B cell (primary cell): Measurements from ENCODE around the gene ADAMTSL4. TPM values are rescaled to one million over a fixed set of nuclear protein-coding genes. Genes with fewer than 3 reads are reported as not detected.

Experiments
- ATAC-seq: fragments of 200-7000 bp; cut with Tn5 transposase; one replicate; pipeline ENCODE4 v1.10.0; 2021; ENCODE audit warnings: low read depth, mild to moderate bottlenecking, moderate number of reproducible peaks, moderate library complexity
- CTCF ChIA-PET: fragments of 350-600 bp; sonication (Branson Sonifier 250); formaldehyde crosslinking; loops from one replicate; lab custom pipeline; 2021; ENCODE audit warnings: antibody characterized with exemption, inconsistent platforms; lab: Charles Lee
- POLR2A ChIA-PET: fragments of 350-600 bp; sonication (Branson Sonifier 250); formaldehyde crosslinking; loops from one replicate; lab custom pipeline; 2021; ENCODE audit warnings: antibody characterized with exemption; lab: Charles Lee
- DNase-seq: peaks from one replicate; pipeline ENCODE4 v3.0.0; 2013
- H2AFZ ChIP-seq: 2 replicates; pipeline ENCODE4 v1.6.1; 2012; ENCODE audit warnings: mild to moderate bottlenecking, low read depth, low read length; ENCODE audit not compliant: insufficient read depth, poor library complexity, severe bottlenecking
- H3K27ac ChIP-seq, 2 donors: 1 replicate in 1 of 2; 2 replicates in 1 of 2; pipeline ENCODE4 v1.5.1; 2012 to 2013; ENCODE audit warnings: low read length in 2 of 2, mild to moderate bottlenecking in 2 of 2, moderate library complexity in 1 of 2
- H3K27me3 ChIP-seq, 4 experiments: fragments of 200-600 bp in 1 of 4; sonication (generic) in 1 of 4; replicated peaks in 1 of 4; 1 replicate in 2 of 4; 2 replicates in 2 of 4; pipeline versions ENCODE4 v1.6.1 to v1.7.0; 2013 to 2016; ENCODE audit warnings: low read length in 3 of 4, mild to moderate bottlenecking in 2 of 4, mixed read lengths in 1 of 4, moderate library complexity in 1 of 4; ENCODE audit not compliant: insufficient read depth in 4 of 4, control insufficient read depth in 3 of 4; ENCODE audit errors: control extremely low read depth in 1 of 4
- H3K36me3 ChIP-seq, 2 experiments: replicated peaks in 1 of 2; 1 replicate in 1 of 2; 2 replicates in 1 of 2; pipeline versions ENCODE4 v1.6.1 to v1.7.1; 2013; ENCODE audit warnings: low read length in 1 of 2; ENCODE audit not compliant: insufficient read depth in 2 of 2, control insufficient read depth in 1 of 2; ENCODE audit errors: control extremely low read depth in 1 of 2, extremely low read depth in 1 of 2
- H3K4me1 ChIP-seq, 2 donors: fragments of 200-600 bp in 1 of 2; sonication (generic) in 1 of 2; 1 replicate in 1 of 2; 2 replicates in 1 of 2; pipeline versions ENCODE4 v1.5.1 to v1.6.1; 2013 to 2017; ENCODE audit warnings: low read length in 2 of 2; ENCODE audit not compliant: control insufficient read depth in 2 of 2, insufficient read depth in 2 of 2
- H3K4me2 ChIP-seq: replicated peaks from 2 replicates; pipeline ENCODE3; 2012; ENCODE audit warnings: mild to moderate bottlenecking, low read depth, low read length; ENCODE audit not compliant: poor library complexity, severe bottlenecking
- H3K4me3 ChIP-seq, 5 experiments: fragments of 200-600 bp in 1 of 5; sonication (generic) in 1 of 5; 1 replicate in 3 of 5; 2 replicates in 2 of 5; pipeline versions ENCODE4 v1.5.1 to v1.7.0; 2011 to 2016; ENCODE audit warnings: low read length in 4 of 5, mild to moderate bottlenecking in 4 of 5, low read depth in 2 of 5, control low read depth in 1 of 5, moderate library complexity in 1 of 5; ENCODE audit not compliant: insufficient read depth in 1 of 5; ENCODE audit errors: control extremely low read depth in 1 of 5, extremely low read depth in 1 of 5
- H3K79me2 ChIP-seq: fragments of 200-600 bp; sonication (generic); one replicate; pipeline ENCODE4 v1.6.0; 2016; ENCODE audit warnings: low read length; ENCODE audit not compliant: control insufficient read depth, insufficient read depth
- H3K9ac ChIP-seq: fragments of 200-600 bp; sonication (generic); 2 replicates; pipeline ENCODE4 v1.6.1; 2017; ENCODE audit warnings: mild to moderate bottlenecking, low read length, moderate library complexity
- H3K9me3 ChIP-seq, 3 donors: one replicate each; pipeline versions ENCODE4 v1.6.1 to v1.7.1; 2013; ENCODE audit warnings: low read length in 2 of 3; ENCODE audit not compliant: control insufficient read depth in 2 of 3, insufficient read depth in 1 of 3; ENCODE audit errors: control extremely low read depth in 1 of 3
- H4K20me1 ChIP-seq: 2 replicates; pipeline ENCODE4 v1.6.0; 2012; ENCODE audit warnings: mild to moderate bottlenecking, low read length; ENCODE audit not compliant: insufficient read depth, control insufficient read depth, poor library complexity, severe bottlenecking
- H3K27ac Mint-ChIP-seq: one replicate; pipeline ENCODE4 v1.8.0; 2021; ENCODE audit warnings: mixed read lengths
- H3K27me3 Mint-ChIP-seq: one replicate; pipeline ENCODE4 v1.8.0; 2021; ENCODE audit warnings: mixed read lengths
- H3K4me1 Mint-ChIP-seq: one replicate; pipeline ENCODE4 v1.8.0; 2021; ENCODE audit warnings: mixed read lengths
- H3K4me3 Mint-ChIP-seq: one replicate; pipeline ENCODE4 v1.8.0; 2021; ENCODE audit warnings: mixed read lengths
- H3K9me3 Mint-ChIP-seq: one replicate; pipeline ENCODE4 v1.8.0; 2022; ENCODE audit warnings: mixed read lengths; ENCODE audit not compliant: insufficient read depth
- CTCF ChIP-seq: fragments of 200-600 bp; IDR thresholded peaks from one replicate; pipeline ENCODE4 v1.8.0; 2022; ENCODE audit warnings: antibody characterized with exemption, mild to moderate bottlenecking
- EZH2 ChIP-seq: IDR thresholded peaks from 2 replicates; pipeline ENCODE4 v1.6.1; 2012; ENCODE audit warnings: borderline replicate concordance, low read depth, mild to moderate bottlenecking, moderate library complexity, low read length; ENCODE audit not compliant: insufficient read depth, poor library complexity, severe bottlenecking
- WGBS: methylation state at CpG from one replicate; pipeline ENCODE4 v1.1.5; 2013; ENCODE audit warnings: missing lambda C conversion rate; ENCODE audit not compliant: insufficient coverage; 5-methylcytosine and 5-hydroxymethylcytosine counted together
- intact Hi-C: fragments of 100-400 bp; cut with micrococcal nuclease; formaldehyde crosslinking; loops from one replicate; pipeline ENCODE4 v1.10.0; 2022
- polyA plus RNA-seq: library from polyadenylated mRNA; depleted of rRNA; stranded (reverse); fragments of >200 nt; gene quantifications from 2 replicates; pipeline ENCODE4 v1.2.3, GENCODE V29; 2012
- total RNA-seq, 2 donors: library from RNA; stranded (reverse); fragments of 120-200 nt in 1 of 2; gene quantifications; 1 replicate in 1 of 2; 2 replicates in 1 of 2; pipeline versions ENCODE4 v1.2.3 to v1.2.4, GENCODE V29; 2013 to 2022

Gene ADAMTSL4
- total and polyA plus RNA-seq, 2 donors (not counting 1 experiment from before 2014, with no cell fraction given), result 0.70 TPM; not detected in 1

DNA sequence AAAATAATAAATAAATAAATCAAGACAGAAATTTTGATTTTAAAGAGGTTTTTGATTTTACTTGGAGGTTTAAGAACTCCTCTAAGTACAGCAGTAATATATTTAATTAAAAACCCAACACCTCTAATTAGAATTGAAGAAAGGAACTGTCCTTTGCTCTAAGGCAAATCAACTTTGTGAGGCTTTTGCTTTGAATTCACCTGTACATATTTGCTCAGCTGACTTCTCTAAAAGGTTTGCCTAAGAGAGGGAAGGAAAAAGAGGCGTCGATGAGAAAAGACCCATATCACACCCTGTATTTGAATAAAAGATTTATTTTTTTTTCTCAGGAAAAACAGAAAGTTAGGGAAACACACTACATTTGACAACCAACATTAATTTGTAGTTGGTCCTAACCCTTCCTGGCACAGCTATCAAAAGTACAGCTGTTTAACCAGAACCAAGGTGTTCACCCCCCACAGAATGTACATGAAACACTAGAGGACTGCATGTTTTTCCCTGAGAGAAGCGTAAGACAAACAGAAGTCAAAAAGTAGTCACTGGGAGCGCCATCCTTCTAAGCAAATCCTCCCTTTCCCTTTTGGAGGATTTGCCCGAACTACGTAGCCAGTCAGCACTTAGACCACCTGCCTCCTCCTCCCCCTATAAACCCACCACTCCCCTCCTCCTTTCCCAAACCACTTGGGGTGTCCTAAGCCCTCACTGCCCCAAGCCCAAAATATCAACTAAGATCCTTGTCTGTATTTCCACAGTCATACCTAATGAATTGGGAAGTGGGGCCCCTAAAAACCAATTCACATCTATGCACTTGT, 25.3 kb downstream of the ADAMTSL4 start:
- peak overlapping the region; percentile 29 to 97 for H3K27ac ChIP-seq
- Mint-ChIP-seq H3K27me3 (no peaks in the 10 kb centered on the region), H3K4me1 (peaks cover 67% of the 10 kb centered on the region), H3K4me3 (peak overlapping the region; percentile 99), H3K27ac (peak overlapping the region; percentile 83), H3K9me3 (no peaks in the 10 kb centered on the region)
- H3K27me3 ChIP-seq, result no peaks in the 10 kb centered on the region
- H3K9me3 ChIP-seq, result no peaks in the 10 kb centered on the region
- ATAC-seq (no peak), DNase-seq (peak; percentile 20)
- peaks cover 1 to 78% of the 10 kb centered on the region in 2 experiments for H3K36me3 ChIP-seq
- ChIA-PET POLR2A (interaction anchor here (0.9 to 11.2 kb wide), 2 partner anchors 10 to 41 kb away, joined by 4 to 371 read pairs; no protein-coding TSS in a partner anchor), CTCF (interaction anchor here (0.6 to 19.2 kb wide), 3 partner anchors 13 to 47 kb away, joined by 3 to 497 read pairs (median 157); no protein-coding TSS in a partner anchor)
- peak overlapping the region; percentile 76 to 100 (median 98) for H3K4me3 ChIP-seq
- H3K9ac ChIP-seq, result peak overlapping the region; percentile 94
- H3K4me2 ChIP-seq, result peak overlapping the region; percentile 86
- no peak for TF ChIP-seq EZH2
- no peak for TF ChIP-seq CTCF
- peaks cover 67 to 72% of the 10 kb centered on the region in 2 donors for H3K4me1 ChIP-seq
- H4K20me1 ChIP-seq, result peaks cover 69% of the 10 kb centered on the region
- WGBS, result 63% methylated on average over 4 of the region's 6 CpGs
- no peak overlapping the region for H2AFZ ChIP-seq
- intact Hi-C loops, result loop anchor here (1.0 kb wide), 1 partner anchor 37 kb away; no protein-coding TSS in a partner anchor
- H3K79me2 ChIP-seq, result peaks cover 93% of the 10 kb centered on the region
